Frontal cortex (tissue), 4 donors: ENCODE results near the gene GSG1L. TPM values are rescaled to one million over a fixed set of nuclear protein-coding genes. Genes with fewer than 3 reads are reported as not detected.
"Not testable (repeated sequence)": the region's sequence is repeated elsewhere in the genome, so short reads cannot be mapped to it uniquely, and the experiment has no call there.

Experiments
- DNase-seq, 2 donors: peaks; one replicate each; pipeline ENCODE4 v3.0.0; 2012; ENCODE audit warnings: low spot score in 2 of 2
- FAIRE-seq: peaks from 2 replicates; lab custom pipeline; 2012; peaks lifted over from hg19 to GRCh38; lab: Jason Lieb, UNC
- total RNA-seq: library from RNA; depleted of rRNA; stranded (reverse); fragments of >200 nt; gene quantifications from one replicate; pipeline ENCODE4 v1.2.3, GENCODE V29; 2014
- donor health status: control.
- donor health status: control.
- donor health status: control.

GSG1L gene
- total RNA-seq, 1 donor from 2014 or later, result 5.3 TPM

DNA sequence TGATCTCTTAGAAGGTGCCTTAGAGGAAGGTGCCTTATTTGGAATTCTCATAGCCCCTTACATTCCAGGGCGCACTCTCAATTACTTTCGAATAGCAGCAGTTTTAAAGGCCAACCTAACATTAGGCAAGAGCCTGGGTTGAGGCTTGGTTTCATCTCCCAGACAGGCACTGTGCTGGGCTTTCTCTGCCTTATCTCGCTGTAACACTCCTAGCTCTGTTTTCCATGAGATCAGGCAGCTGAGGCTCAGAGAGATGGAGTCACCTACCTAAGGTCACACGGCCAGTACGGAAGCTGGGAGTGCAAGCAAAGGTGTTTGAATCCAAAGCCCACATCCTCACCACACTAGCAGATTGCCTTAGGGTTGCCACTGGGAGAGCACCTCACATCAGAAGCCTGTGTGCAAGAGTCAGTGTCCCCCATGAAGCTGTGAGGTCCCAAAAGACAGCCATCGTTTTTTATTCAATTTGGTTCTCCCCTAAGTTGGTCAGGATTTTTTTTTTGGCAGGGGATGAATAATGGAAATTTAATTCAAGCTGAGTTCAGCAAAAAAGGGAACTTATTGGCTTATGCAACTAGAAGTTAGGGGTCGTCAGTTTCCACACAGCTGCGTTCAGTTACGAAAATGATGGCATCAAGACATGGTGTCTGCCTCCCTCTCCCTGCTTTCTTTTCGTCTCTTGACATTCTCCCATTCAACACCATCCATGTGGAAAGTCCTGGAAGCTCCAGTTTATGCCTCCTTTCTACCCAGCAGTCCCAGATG is 307.1 kb downstream of the GSG1L start:
- FAIRE-seq, result no peak

DNA sequence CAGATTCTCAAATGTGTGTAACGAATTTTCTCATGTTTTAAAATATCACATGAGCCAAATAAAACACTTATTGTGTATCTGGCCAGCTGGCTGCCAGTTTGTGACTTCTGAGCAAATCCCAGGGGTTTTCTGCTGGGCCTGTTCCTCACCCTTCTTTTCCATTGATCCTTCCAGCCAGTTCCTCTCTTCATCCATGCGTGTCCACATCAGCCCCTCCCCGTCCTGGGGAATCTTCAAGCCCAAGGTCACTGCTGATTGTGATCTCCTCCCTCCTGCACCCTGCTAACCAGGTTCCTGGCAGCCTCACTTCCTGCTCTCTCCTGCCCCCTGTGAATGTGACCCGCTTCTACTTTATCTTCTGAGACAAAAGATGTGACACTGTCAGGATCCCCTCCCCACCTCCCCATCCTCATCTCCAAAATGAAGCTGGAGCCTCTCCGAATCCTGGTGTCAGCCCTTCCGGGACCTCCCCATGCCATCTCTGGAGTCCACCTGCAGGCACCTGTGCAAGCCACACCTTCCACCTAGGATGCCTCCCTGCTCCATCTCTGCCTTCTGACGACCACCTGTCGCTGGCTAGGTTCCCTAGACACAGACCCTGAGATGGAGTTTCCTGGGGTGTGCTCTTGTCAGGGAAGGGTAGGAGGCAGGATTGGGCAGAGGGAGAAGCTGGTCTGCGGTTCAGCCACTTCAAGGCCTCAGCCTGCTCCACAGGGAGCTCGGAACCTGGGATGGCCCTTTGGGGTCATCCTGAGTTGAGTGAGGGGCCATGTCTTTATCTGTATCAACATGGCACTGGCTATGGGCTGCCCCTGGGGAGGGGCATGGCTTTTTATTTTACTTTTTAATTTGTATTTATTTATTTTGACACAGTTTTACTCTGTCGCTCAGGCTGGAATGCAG is 308.5 kb downstream of the GSG1L start:
- no peak for FAIRE-seq
- DNase-seq, result no peak

More for the DNA sequence above, 307.1 kb downstream of the GSG1L start:
- no peak for DNase-seq

DNA sequence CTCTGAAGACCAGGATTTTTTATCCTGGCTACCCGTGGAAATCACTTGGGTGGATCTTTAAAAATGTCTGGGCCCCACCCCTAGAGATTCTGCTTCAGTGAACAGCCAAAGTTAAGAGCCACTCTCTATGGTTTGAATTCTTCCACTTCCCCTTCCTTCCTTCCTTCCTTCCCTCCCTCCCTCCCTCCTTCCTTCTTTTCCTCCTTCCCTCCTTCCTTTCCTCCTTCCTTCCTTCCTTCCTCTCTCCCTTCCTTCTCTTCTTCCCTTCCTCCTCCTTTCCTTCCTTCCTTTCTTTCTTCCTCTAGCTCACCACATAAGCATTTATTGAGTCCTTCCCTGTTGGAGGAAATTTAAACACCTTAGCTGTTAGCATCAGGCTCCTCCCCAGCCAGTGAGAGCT is 310.0 kb downstream of the GSG1L start:
- no peak for FAIRE-seq

DNA sequence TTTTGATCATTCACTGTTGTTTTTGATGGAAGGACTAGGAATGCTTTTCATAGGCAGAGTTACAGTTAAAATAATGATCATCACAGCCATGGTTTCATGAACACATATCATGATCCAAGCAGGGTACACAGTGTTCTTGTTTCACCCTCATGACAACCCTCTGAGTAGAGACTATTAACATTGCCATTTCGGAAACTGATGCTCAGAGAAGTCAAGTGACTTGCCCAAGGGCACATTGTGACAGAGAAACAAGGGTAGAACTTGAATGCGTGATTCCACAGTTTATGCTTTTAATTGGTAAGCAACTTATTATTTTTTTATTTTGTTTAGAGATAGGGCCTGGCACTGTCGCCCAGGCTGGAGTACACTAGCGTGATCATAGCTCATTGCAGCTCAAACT is 311.3 kb downstream of the GSG1L start:
- FAIRE-seq (no peak), DNase-seq (no peak)

More for the DNA sequence above, 310.0 kb downstream of the GSG1L start:
- no peak for DNase-seq

DNA sequence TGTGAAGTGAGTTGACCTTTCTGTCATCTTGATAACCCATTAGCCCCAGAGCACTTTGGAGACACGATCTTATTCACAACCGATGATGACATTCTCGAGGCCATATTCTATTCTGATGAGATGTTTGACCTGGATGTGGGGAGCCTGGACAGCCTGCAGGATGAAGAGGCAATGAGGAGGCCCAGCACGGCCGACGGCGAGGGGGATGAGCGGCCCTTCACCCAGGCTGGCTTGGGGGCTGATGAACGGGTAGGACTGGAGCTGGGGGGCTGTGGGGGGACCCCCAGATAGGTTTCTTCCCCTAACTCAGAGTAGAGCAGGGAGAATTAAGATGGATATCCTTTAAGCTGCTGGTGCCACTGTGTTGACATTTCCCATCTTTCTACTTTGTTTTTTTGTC is 311.8 kb downstream of the GSG1L start:
- DNase-seq, result no peak
- FAIRE-seq, result no peak

DNA sequence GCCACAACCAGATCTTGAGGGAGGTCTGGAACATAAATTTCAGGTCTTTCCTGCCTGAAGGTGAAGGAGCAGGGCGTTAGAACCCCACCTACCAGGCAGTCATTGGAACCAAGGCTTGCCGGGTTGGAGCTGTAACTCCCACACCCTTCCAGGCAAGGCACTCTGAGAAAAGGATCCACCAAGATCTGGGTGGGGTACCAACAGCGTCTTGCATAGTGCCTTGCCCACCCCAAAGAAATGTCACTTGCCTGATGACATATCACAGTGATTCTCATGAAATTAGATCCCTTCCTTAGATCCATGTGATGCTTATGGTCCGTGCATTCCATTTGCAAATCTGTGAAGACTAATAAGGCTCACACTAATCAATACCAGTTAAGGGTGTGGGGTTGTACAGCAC is 312.3 kb downstream of the GSG1L start:
- DNase-seq, result no peak

DNA sequence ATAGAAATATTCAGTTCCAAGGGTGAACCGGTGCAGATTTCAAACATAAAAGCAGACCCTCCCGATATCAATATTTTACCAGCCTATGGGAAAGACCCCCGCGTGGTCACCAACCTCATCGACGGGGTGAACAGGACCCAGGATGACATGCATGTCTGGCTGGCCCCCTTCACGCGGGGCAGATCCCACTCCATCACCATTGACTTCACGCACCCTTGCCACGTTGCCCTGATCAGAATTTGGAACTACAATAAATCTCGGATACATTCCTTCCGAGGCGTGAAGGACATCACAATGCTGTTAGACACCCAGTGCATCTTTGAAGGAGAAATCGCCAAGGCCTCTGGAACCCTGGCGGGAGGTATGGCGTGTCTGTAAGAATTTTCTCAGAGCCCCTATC is 313.6 kb downstream of the GSG1L start:
- no peak for FAIRE-seq
- no peak for DNase-seq

More for the DNA sequence above, 312.3 kb downstream of the GSG1L start:
- FAIRE-seq, result no peak

DNA sequence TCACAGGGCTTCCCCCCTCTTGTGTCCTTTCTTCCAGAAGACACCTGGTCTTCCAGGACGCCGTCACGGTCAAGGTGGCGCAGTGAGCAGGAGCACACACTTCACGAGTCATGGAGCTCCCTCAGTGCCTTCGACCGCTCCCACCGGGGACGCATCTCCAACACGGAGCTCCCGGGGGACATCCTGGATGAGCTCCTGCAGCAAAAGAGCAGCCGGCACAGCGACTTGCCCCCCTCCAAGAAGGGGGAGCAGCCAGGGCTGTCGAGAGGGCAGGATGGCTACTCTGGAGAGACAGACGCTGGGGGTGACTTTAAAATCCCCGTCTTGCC is 314.0 kb downstream of the GSG1L start:
- DNase-seq, result no peak
- FAIRE-seq, result no peak

DNA sequence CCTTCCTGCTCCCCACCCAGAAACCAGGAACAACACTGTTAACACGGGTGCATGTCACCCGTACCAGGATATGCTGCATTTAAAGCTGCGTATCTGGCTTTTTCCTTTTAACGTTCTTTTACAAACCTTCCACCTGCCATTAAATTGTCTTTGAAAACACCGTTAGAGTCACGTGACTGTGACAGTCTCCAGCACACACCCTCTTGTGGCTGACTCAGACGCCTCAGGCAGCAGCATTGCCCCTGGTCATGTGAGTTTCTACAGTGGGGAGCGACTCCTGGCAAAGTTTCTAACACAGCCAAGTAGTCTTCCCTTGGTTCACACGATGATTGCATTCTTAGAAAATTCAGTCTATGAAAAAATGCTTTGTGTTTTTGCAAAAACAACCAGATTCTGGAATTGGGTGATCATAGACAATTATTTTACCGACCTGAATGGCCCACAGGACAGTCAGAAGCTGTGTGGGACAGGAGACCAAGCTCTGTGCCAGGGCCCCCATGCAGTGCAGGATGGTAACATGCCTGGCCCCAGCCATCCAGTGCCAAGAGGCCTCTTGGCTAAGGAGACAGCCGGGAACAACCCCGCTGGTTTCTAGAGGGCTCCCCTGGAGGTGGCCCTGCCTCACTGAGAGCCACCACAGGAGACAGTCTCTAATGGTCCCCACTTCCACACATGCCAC is 314.5 kb downstream of the GSG1L start:
- FAIRE-seq, result no peak
- DNase-seq, result peak; percentile 54 to 74

DNA sequence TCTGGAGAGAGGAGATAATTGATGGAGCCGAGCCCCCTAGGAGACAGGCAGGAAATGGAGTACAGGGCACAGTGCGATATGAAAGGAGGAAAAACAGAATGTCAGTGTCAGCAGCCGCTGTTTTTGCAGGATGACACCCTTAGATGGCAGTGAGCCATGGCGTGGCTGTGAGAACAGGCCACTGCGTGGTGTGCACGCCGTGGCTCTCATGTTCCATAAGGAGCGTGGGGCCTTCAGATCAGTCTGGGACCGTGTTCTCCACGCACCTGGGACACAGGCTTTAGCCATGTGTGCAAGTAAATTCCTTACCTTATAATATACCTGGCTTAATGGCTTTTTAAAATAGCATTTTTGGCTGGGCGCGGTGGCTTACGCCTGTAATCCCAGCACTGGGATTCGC is 315.6 kb downstream of the GSG1L start:
- DNase-seq (no peak), FAIRE-seq (no peak)

DNA sequence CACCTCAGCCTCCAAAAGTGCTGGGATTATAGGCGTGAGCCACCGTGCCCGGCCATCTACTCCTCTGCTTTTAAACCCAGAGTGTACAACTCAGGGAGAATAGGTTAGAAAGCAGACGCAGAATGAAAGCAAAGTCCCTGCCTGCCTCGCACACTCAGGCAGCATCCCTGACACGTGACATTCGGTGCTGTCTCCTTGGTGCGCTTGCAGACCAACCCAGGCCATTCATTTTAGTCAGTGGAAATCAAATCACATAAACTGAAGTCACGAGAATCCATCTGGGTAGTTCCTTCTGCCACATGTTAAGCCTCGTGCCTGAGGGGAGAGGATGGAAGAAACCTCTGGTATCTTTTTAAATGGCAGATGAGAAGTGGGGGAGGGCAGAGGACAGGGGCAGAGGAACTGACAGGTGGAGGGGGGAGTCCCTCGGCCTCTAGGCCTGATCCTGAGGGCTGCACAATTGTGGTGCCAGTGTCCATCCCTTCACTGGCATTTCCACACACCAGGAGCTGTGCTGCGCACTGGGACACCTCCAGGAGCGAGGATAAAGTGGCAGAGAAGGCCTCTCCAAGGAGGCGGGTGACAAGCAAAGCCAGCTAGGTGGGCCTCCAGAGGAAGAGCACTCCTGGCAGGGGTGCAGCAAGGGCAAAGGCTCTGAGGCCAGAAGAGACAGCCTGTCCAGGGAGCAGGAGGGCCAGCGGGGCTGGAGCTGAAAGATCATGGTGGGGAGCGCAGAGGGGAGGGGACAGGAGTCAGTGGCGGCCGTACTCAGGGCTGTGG is 317.2 kb downstream of the GSG1L start:
- FAIRE-seq, result no peak
- no peak for DNase-seq

DNA sequence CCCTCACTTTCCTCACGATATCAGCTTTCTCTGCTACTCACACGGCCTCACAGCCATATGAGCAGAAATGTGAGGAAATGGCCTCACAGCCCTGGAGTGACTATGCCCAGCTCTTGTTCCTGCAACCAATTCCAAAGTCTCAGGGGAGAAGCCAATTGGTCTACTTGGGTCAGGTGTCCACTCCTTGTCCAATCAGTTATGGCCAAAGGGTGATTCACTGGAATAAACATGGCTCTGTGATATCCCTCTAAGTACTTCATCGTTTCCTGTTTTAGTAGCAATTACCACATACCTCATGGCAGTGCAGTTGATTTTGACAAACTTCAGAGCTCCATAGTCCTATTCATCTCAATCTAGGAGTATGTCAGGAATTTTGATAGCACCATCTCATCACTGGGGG is 318.2 kb downstream of the GSG1L start:
- FAIRE-seq, result no peak
- no peak for DNase-seq

DNA sequence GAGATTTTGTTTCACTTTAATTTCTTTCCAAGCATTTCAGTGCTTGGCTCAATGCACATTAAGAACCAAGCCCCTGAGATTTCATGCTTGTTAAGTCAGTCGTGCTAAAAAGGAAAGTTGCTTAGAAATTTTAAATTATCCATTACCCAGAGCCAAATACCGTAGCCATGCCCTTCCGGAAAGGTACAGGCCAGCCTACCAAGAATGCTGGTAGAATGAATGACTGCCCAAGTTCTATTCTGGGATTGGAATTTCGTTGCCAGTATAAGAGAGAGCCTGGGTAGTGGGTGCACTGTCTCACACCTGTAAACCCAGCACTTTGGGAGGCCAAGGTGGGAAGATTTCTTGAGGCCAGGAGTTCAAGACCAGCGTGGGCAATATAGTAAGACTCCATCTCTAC is 319.6 kb downstream of the GSG1L start:
- no peak for FAIRE-seq
- DNase-seq, result no peak

DNA sequence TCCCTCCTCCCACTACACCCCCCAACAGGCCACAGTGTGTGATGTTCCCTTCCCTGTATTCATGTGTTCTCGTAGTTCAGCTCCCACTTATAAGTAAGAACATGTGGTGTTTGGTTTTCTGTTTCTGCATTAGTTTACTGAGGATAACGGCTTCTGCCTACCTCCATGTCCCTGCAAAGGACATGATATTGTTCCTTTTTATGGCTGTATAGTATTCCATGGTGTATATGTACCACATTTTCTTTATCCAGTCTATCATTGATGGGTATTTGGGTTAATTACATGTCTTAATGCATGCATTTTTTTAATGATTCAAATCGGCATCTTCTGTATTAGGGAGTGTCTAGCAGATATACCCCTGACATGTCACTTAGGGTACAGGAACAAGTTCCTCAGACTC is 320.5 kb downstream of the GSG1L start:
- DNase-seq, FAIRE-seq: not testable (repeated sequence)

DNA sequence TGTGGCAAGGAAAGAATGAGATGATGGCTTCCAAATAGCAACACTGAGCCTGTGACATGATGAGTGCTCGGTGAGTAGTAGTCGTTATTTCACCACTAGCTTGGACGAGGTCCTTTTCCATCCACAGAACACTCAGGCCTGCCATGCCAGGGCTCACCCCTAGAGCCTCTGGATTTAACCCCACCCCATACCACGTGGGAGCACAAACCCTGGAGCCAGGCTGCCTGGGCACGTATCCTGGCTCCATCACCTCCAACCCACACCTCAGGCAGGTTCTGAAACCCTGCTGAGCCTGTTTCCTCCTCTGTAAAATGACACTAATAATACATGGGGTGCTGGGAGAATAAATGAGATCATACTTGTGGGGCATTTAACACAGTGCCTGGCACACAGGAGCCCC is 321.2 kb downstream of the GSG1L start:
- FAIRE-seq (no peak), DNase-seq (no peak)

DNA sequence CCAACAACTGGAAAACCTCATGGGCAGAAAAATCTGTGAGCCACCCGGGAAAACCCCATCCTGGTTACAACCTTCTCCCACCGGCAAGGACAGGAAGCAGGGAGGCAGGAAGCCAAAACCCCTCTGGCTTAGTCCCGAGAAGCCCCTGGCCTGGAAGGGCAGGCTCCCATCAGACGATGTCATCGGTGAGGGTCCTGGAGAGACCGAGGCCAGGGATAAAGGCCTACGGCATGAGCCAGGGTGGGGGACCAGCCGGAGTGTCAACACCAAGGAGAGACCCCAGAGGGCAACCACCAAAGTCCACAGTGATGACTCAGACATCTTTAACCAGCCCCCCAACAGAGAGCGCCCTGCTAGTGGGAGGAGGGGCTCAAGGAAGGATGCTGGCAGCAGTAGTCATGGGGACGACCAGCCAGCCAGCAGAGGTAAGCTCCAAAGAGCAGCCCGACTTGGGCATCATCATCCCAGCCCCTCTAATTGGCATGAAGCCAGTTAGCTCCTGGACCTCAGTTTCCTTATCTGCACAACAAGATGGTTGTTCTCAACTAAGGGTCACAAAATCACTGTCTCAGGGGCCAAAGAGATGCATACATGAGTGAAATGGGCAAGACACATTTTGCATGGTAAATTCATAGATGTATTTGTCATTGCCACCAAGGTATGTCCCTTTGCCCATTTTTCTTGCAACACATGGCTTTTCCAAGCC is 322.9 kb downstream of the GSG1L start:
- DNase-seq, result no peak
- FAIRE-seq, result no peak

DNA sequence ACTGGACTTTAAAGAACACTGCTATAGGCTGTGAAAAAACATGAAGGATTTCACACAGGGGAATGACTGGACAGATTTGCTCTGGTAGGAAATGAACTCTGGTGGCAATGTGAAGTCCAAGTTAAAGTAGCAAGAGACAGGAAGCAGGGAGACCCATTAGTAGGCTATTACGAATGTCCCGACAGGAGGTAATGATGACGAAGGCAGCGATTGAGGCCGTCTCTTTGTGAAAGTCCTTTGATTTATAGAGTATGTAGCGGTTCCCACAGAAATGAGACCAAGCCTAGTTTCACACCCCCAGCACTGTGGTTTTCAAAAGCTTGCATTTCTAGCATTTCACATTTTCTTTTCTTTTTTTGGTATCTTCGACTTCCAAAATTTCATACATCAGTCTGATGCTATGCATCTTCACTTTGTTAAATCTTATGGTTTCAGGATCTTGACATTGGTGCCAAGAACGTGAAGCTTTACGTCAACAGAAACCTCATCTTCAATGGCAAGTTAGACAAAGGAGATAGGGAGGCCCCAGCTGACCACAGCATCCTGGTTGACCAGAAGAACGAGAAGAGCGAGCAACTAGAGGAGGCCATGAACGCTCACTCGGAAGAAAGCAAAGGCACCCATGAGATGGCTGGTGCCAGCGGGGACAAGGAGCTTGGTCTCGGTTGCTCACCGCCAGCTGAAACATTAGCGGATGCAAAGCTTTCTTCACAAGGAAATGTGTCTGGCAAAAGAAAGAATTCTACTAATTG is 323.7 kb downstream of the GSG1L start:
- DNase-seq, result no peak
- no peak for FAIRE-seq

DNA sequence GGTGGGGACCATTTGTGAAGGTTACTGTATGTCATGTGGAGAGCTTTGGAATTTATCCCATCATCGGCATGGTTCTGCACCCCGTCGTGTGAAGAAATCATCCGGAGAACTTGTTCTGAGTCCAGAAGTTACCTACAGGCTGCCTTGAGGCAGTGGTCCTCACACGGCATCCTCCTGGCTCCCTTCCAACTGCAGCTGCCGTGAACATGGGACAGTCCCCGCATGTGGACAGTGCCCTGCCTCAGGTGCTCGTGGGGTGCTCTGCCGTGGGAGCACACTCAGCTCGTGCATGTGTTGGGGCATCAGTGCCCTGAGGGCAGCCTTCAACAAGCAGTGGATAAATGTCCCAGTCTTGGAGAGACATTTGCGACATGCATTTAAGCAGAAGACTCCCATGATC is 324.9 kb downstream of the GSG1L start:
- FAIRE-seq (no peak), DNase-seq (no peak)
